Fibroblast of lung (primary cell): Measurements from ENCODE around the gene LRRC9. TPM values are rescaled to one million over a fixed set of nuclear protein-coding genes. Genes with fewer than 3 reads are reported as not detected.

Source experiments
- DNase-seq, 2 donors: peaks; one replicate each; pipeline versions ENCODE4 v3.0.0 to v3.0.0-alpha.2; 2010; ENCODE audit warnings: low read depth in 2 of 2
- H2AFZ ChIP-seq: 2 replicates; pipeline ENCODE4 v1.5.1; 2012; ENCODE audit warnings: low read length, control low read depth, inconsistent platforms
- H3K27ac ChIP-seq: 2 replicates; pipeline ENCODE4 v1.5.1; 2011; ENCODE audit warnings: low read length, control low read depth; ENCODE audit not compliant: insufficient read depth
- H3K27me3 ChIP-seq: 2 replicates; pipeline ENCODE4 v1.5.1; 2011; ENCODE audit warnings: mild to moderate bottlenecking, low read length; ENCODE audit not compliant: control insufficient read depth, insufficient read depth
- H3K36me3 ChIP-seq: 2 replicates; pipeline ENCODE4 v1.5.1; 2011; ENCODE audit warnings: low read length; ENCODE audit not compliant: control insufficient read depth, insufficient read depth
- H3K4me1 ChIP-seq: 2 replicates; pipeline ENCODE4 v1.5.1; 2011; ENCODE audit warnings: low read length; ENCODE audit not compliant: control insufficient read depth, insufficient read depth; ENCODE audit errors: extremely low read depth
- H3K4me2 ChIP-seq: 2 replicates; pipeline ENCODE4 v1.5.1; 2011; ENCODE audit warnings: low read length, control low read depth; ENCODE audit not compliant: insufficient read depth; ENCODE audit errors: extremely low read depth
- H3K4me3 ChIP-seq, 4 experiments: fragments of 200-600 bp in 1 of 4; sonication (generic) in 1 of 4; replicated peaks in 1 of 4; 2 replicates each; pipeline ENCODE4 v1.5.1; 2011 to 2016; ENCODE audit warnings: low read length in 4 of 4, low read depth in 3 of 4, mild to moderate bottlenecking in 3 of 4, control low read depth in 2 of 4, inconsistent platforms in 1 of 4, mixed read lengths in 1 of 4; ENCODE audit not compliant: insufficient read depth in 1 of 4; ENCODE audit errors: control extremely low read depth in 1 of 4
- H3K79me2 ChIP-seq: 2 replicates; pipeline ENCODE4 v1.5.1; 2012; ENCODE audit warnings: mild to moderate bottlenecking, low read length, inconsistent platforms; ENCODE audit not compliant: control insufficient read depth, insufficient read depth
- H3K9ac ChIP-seq: 2 replicates; pipeline ENCODE4 v1.5.1; 2011; ENCODE audit warnings: mild to moderate bottlenecking, low read length, control low read depth; ENCODE audit not compliant: insufficient read depth
- H3K9me3 ChIP-seq: 2 replicates; pipeline ENCODE4 v1.5.1; 2012; ENCODE audit warnings: low read depth, low read length; ENCODE audit not compliant: control insufficient read depth, insufficient read depth
- H4K20me1 ChIP-seq: 2 replicates; pipeline ENCODE4 v1.5.1; 2011; ENCODE audit warnings: low read length; ENCODE audit not compliant: control insufficient read depth, insufficient read depth; ENCODE audit errors: extremely low read depth
- EZH2 ChIP-seq: IDR thresholded peaks from 2 replicates; pipeline ENCODE4 v1.5.1; 2012; ENCODE audit warnings: low read length, control low read depth, mild to moderate bottlenecking; ENCODE audit errors: missing control alignments
- polyA plus RNA-seq, 2 donors: library from polyadenylated mRNA; depleted of rRNA in 1 of 2; stranded (reverse) in 1 of 2; unstranded in 1 of 2; fragments of >200 nt; gene quantifications; 2 replicates each; pipeline ENCODE4 v1.2.1, GENCODE V29; 2011 to 2012; ENCODE audit warnings: missing spikeins in 1 of 2
- total RNA-seq: library from RNA; depleted of rRNA; stranded (reverse); fragments of >200 nt; gene quantifications from 2 replicates; pipeline ENCODE4 v1.2.1, GENCODE V29; 2014
- TF ChIP-seq, protein P1 (sequence below), 2 donors: IDR thresholded peaks in 1 of 2; conservative IDR thresholded peaks in 1 of 2; 1 replicate in 1 of 2; 2 replicates in 1 of 2; pipeline ENCODE4 v1.5.1; 2011 to 2012; ENCODE audit warnings: low read length in 2 of 2, control low read depth in 1 of 2, inconsistent platforms in 1 of 2, low read depth in 1 of 2, mild to moderate bottlenecking in 1 of 2

LRRC9 gene
- total and polyA plus RNA-seq, 2 donors (not counting 1 experiment from before 2014, with no cell fraction given): not detected

DNA sequence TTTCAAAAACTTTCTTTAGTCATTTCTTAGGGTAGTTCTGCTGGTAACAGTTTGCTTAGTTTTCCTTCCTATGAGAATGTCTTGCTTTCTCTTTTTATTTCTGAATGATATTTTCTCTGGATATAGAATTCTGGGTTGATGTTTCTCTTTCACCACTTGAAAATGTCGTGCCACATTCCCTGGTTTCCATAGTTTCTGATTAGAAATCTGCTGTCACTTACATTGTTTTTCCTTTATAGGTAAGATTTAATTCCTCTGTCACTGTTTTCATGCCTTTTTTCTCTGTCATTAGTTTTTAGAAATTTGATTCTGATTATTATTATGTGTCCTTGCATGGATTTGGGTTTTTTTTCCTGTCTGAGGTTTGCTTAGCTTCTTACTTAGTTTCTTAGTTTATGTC lies 94.5 kb downstream of the LRRC9 start:
- Histone ChIP-seq H3K4me1 (no peaks in the 10 kb centered on the region), H3K4me2 (no peak overlapping the region), H3K36me3 (no peaks in the 10 kb centered on the region), H3K79me2 (no peaks in the 10 kb centered on the region), H3K27me3 (no peaks in the 10 kb centered on the region), H4K20me1 (no peaks in the 10 kb centered on the region), H3K9ac (no peak overlapping the region), H2AFZ (no peak overlapping the region), H3K9me3 (no peaks in the 10 kb centered on the region), H3K27ac (no peak overlapping the region), H3K4me3 (no peak overlapping the region)
- DNase-seq: no peak
- TF ChIP-seq EZH2: no peak
- TF ChIP-seq, protein P1, sequence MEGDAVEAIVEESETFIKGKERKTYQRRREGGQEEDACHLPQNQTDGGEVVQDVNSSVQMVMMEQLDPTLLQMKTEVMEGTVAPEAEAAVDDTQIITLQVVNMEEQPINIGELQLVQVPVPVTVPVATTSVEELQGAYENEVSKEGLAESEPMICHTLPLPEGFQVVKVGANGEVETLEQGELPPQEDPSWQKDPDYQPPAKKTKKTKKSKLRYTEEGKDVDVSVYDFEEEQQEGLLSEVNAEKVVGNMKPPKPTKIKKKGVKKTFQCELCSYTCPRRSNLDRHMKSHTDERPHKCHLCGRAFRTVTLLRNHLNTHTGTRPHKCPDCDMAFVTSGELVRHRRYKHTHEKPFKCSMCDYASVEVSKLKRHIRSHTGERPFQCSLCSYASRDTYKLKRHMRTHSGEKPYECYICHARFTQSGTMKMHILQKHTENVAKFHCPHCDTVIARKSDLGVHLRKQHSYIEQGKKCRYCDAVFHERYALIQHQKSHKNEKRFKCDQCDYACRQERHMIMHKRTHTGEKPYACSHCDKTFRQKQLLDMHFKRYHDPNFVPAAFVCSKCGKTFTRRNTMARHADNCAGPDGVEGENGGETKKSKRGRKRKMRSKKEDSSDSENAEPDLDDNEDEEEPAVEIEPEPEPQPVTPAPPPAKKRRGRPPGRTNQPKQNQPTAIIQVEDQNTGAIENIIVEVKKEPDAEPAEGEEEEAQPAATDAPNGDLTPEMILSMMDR (conservative IDR thresholded peaks at IDR 0.05 in 1 of 2, IDR thresholded peaks at IDR 0.05 in 1 of 2; ENCODE audit: low read depth in 1 of 2, low read length in 2 of 2): no peak

DNA sequence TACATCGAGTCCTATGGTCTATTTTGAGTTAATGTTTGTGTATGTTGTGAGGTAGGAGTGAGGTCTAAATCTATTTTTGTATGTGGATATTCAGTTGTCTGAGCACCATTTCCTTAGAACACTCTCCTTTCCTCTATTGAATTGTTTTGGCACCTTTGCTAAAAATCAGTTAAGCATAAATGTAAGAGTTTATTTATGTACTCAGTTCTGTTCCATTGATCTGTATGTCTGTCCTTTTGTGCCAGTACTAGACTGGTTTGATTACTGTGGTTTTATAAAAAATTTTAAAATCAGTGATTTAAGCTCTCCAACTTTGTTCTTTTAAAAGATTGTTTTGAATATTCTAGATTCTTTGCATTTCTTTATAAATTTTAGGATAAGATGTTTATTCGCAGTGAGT lies 101.7 kb downstream of the LRRC9 start:
- no peaks in the 10 kb centered on the region for H3K9me3 ChIP-seq
- no peaks in the 10 kb centered on the region for H3K79me2 ChIP-seq
- no peak overlapping the region for H3K9ac ChIP-seq
- TF ChIP-seq, protein P1 (conservative IDR thresholded peaks at IDR 0.05 in 1 of 2, IDR thresholded peaks at IDR 0.05 in 1 of 2; ENCODE audit: low read depth in 1 of 2, low read length in 2 of 2): no peak
- no peak for TF ChIP-seq EZH2
- no peaks in the 10 kb centered on the region for H3K4me1 ChIP-seq
- H3K36me3 ChIP-seq: no peaks in the 10 kb centered on the region
- no peaks in the 10 kb centered on the region for H3K27me3 ChIP-seq
- H3K27ac ChIP-seq: no peak overlapping the region
- H3K4me2 ChIP-seq: no peak overlapping the region
- no peaks in the 10 kb centered on the region for H4K20me1 ChIP-seq
- no peak overlapping the region for H2AFZ ChIP-seq
- H3K4me3 ChIP-seq: no peak overlapping the region
- DNase-seq: no peak

- DNase-seq: no peak
- Histone ChIP-seq H3K9me3 (no peaks in the 10 kb centered on the region), H3K36me3 (no peaks in the 10 kb centered on the region), H4K20me1 (no peaks in the 10 kb centered on the region), H3K4me1 (no peaks in the 10 kb centered on the region), H3K27me3 (no peaks in the 10 kb centered on the region), H3K27ac (no peak overlapping the region), H3K9ac (no peak overlapping the region), H3K79me2 (no peaks in the 10 kb centered on the region), H3K4me2 (no peak overlapping the region), H2AFZ (no peak overlapping the region), H3K4me3 (no peak overlapping the region)
- TF ChIP-seq, protein P1 (conservative IDR thresholded peaks at IDR 0.05 in 1 of 2, IDR thresholded peaks at IDR 0.05 in 1 of 2; ENCODE audit: low read depth in 1 of 2, low read length in 2 of 2): no peak
- TF ChIP-seq EZH2: no peak
These were observed 105.6 kb downstream of the LRRC9 start for GRCh38 chr14:60025571-60025970.
